ENCODE data around the gene OGG1. TPM values are rescaled to one million over a fixed set of nuclear protein-coding genes. Genes with fewer than 3 reads are reported as not detected.
A peak's percentile ranks its signal among the peaks of the same experiment; 100 is the strongest.

Gene OGG1
- total RNA-seq, 1 experiment from 2014 or later, result 21.7 TPM

DNA sequence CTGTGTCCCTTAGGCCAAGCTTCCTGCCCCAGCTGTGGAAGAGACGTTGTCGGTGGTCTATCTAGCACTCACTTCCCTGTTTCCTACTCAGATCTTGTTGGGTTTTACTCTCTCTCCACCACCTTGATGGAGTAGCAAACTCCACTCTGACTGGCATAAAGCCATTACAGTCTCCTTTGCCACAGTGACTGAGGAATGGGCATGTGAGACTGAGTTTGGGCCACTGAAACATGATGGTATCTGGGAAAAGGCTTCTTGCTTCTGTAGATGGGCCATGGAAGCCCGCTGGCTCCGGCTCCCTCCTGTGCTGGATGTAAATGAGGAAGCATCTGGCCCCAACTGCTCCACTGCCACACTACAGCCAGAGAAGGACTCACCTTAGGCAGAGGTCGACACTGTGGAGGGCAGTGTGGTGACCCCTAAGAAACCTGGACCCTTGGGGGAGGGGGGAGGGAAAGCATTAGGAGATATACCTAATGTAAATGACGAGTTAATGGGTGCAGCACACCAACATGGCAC is 29.4 kb downstream of the OGG1 start:
- DNase-seq (ENCODE audit: low read depth), result no peak
- in situ Hi-C loops (cut with HindIII; ENCODE audit: low pct_unique_long_range_greater_than_20kb, low sequenced_read_pairs), result no loop called here

DNA sequence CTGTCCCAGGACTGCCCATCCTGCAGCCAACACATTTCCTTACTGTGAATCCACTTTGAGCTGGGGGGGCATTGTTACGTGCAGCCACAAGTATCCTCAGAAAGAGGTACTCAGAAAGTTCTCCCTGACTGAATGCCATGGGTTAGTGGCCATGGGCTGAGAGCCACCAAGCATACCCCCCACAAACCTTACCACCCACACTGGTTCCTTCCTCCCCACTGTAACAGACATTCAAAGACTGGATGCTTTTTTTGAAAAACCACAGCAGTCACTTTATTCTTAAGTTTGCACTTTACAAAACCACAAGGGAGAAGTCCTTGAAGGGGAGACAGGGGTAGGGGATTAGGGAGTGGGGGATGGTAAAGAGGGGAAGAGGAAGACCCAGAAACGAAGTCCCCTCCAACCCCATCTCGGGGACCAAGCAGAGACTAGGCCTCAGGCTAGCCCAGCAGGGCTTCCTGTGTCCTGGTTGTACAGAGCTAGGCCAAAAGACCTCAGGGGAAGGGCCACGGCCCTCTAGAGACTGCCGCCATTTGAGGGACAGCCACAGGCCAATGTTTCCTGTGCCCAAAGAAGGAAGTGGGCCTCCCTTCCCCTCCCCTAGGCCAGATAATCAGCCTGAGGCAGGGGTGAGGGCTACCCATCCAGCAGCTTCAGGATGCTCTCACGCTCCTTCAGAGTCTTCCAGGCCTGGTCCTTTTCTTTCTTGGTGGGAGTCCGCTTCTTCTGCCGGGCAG is 30.1 kb downstream of the OGG1 start:
- in situ Hi-C loops (cut with HindIII; ENCODE audit: low pct_unique_long_range_greater_than_20kb, low sequenced_read_pairs), result no loop called here
- DNase-seq (ENCODE audit: low read depth), result no peak

DNA sequence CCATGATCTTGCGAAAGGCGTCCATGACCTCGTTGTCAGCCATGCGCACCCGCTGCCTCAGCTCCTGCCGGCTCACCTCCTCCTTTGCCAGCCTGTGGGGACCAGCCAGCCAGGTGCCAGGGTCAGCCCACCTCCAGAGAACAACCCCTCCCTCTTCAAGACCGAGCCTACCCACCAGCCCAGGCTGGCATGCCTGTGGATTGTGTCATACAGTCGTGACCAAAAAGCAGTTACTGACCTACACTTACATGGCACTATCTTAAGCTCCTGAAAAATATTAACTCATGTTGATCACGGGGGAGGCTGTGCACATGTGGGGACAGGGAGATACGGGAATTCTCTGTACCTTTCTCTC is 30.7 kb downstream of the OGG1 start:
- no peak for DNase-seq (ENCODE audit: low read depth)
- in situ Hi-C loops (cut with HindIII; ENCODE audit: low pct_unique_long_range_greater_than_20kb, low sequenced_read_pairs), result no loop called here

DNA sequence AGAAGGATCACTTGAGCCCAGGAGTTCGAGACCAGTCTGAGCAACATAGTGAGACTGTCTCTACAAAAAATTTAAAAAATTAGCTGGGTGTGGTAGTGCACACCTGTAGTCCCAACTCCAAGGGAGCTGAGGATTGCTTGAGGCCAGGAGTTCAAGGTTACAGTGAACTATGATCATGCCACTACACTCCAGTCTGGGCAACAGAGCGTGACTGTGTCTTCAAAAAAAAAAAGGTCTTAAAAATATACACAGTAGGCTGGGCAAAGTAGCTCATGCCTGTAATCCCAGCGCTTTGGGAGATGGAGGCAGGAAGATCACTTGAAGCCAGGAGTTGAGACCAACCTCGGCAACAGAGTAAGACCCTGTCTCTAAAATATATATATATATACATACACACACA is 31.2 kb downstream of the OGG1 start:
- DNase-seq (ENCODE audit: low read depth), result no peak
- in situ Hi-C loops (cut with HindIII; ENCODE audit: low pct_unique_long_range_greater_than_20kb, low sequenced_read_pairs), result no loop called here

DNA sequence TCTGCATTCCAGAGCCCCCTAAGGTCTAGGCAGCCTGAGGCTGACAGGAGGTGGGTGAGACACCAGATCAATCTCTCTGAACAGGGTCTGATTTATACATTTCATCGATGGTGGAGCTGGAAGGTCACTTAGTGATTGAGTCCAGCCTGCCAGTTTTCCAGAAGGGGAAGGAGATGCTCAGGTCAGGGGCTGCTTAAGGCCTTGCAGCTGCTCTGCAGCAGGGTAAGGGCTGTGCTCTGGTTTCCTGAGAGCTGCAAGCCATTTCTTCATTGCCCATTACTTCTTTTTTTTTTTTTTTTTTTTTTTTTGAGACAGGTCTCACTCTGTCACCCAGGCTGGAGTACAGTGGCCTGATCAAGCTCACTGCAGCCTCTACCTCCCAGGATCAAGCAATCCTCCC is 31.8 kb downstream of the OGG1 start:
- in situ Hi-C loops (cut with HindIII; ENCODE audit: low pct_unique_long_range_greater_than_20kb, low sequenced_read_pairs), result no loop called here
- no peak for DNase-seq (ENCODE audit: low read depth)

DNA sequence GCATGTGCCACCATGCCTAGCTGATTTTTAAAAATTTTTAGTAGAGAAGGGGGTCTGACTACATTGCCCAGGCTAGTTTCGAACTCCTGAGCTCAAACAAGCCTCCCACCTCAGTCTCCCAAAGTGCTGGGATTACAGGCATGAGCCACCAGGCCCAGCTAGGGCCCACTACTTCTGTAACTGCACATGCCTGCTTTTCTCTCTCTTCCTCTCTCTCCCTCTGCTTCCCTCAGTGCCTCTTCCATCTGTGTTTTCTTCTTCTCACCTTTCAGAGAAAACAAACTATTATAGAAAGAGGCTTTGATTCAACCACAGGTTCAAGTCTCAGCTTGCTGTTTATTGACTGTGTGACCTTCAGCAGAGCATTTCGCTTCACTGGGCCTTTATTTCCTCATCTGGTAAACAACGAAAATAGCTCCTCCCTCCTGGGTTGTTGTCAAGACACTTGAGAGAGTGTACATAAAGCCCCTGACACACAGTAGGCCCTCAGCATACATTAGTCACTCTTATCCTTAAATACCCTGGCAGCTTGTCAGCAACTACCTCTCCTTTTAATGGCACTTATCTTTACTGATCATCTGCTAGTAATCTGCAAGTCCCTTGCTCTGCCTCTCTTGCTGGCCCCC is 32.3 kb downstream of the OGG1 start:
- no peak for DNase-seq (ENCODE audit: low read depth)
- in situ Hi-C loops (cut with HindIII; ENCODE audit: low pct_unique_long_range_greater_than_20kb, low sequenced_read_pairs), result no loop called here

DNA sequence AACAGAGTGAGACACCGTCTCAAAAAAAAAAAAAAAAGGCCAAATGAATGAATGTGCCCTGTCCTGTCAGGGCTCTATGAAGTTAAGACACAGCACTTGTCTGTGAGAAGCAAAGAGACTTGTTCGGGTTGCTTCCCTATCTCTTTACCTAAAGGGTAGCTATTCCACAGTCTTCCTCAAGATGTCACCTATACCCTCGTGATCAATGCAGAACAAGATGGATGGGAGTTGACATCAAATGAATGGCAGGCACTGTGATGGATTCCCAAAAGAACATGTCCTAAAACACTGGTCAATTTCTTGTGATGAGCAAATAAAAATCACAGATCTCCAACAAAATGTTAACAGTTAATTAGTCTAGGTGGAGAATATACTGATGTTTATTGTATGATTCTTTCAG is 33.0 kb downstream of the OGG1 start:
- in situ Hi-C loops (cut with HindIII; ENCODE audit: low pct_unique_long_range_greater_than_20kb, low sequenced_read_pairs), result no loop called here
- DNase-seq (ENCODE audit: low read depth), result no peak

DNA sequence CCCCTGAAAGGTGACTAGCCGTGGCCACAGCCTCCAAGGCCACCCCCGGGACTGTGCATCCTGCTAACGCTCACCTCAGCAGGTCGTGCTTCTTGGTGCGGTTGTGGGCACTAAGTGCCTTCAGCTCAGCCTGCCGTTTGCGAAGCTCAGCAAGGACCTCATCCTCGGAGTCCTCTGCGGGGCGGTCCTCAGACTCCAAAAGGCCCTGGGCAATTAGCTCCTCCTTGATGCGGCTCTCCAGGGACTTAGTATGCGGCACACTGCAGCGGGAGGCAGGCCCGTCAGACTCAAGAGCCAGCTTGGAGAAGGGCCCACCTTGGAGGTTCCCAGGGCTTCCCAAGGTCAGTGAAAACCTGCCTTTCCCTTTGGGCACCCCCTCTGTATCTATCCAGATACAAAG is 34.2 kb downstream of the OGG1 start:
- in situ Hi-C loops (cut with HindIII; ENCODE audit: low pct_unique_long_range_greater_than_20kb, low sequenced_read_pairs), result no loop called here
- no peak for DNase-seq (ENCODE audit: low read depth)

DNA sequence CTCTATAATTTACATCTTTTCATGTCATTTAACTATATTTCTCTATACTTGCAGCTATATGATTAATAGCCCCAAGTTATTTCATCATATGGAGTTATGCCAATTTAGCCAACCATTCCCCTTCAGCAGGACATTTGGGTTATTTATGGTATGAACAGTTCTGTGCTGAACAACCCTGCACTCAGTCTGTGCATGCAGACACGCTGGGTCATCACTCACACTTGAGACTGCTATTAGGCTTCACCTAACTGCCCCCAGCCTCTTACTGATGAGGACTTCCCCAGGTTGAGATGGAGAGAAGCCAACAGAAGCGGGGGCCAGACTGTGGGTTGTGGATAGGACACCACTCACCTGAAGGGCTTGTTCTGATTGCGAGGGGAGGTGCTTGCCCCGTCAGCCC is 35.2 kb downstream of the OGG1 start:
- in situ Hi-C loops (cut with HindIII; ENCODE audit: low pct_unique_long_range_greater_than_20kb, low sequenced_read_pairs), result no loop called here
- DNase-seq (ENCODE audit: low read depth), result no peak

DNA sequence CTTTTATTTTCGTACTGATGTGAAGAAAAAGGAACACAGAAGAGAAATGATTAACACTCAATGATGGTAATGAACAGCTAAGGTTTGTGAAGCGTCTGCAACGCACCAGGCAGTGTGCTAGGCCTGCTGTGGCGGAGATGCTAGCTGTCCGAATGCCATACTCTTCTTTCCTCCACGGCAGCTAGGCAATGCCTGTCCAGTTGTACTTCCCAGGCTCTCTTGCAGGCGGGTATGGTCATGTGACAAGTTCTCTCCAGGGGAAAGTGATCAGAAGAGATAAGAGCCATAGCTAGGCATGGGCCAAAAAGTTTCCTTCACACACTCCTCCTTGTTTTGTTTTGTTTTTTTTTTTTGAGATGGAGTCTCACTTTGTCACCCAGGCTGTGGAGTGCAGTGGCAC is 35.9 kb downstream of the OGG1 start:
- DNase-seq (ENCODE audit: low read depth), result no peak
- in situ Hi-C loops (cut with HindIII; ENCODE audit: low pct_unique_long_range_greater_than_20kb, low sequenced_read_pairs), result no loop called here

DNA sequence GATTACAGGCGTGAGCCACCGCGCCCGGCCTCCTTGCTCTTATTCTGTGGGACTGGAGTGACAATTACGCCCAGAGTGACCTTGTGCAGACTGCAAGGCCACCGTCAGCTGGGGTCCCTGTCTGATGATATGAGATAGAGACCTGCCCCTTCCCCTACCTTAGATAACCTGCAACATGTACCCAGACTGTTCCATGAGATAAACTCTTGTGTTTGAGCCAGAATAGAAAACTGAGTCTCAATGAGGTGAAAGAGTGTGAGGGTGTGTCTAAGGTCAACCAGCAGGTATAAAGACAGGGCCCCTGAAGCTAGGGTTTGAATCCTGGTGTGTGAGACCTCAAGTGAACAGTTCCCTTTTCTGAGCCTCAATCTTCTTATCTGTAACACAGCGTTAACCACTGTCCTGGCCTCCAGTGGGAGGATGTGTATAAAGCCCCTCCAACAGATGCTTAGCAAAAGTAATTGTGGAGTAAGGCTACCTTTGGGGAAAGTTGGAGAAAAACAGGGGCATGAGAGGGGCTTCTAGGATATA is 36.5 kb downstream of the OGG1 start:
- in situ Hi-C loops (cut with HindIII; ENCODE audit: low pct_unique_long_range_greater_than_20kb, low sequenced_read_pairs), result no loop called here
- no peak for DNase-seq (ENCODE audit: low read depth)

DNA sequence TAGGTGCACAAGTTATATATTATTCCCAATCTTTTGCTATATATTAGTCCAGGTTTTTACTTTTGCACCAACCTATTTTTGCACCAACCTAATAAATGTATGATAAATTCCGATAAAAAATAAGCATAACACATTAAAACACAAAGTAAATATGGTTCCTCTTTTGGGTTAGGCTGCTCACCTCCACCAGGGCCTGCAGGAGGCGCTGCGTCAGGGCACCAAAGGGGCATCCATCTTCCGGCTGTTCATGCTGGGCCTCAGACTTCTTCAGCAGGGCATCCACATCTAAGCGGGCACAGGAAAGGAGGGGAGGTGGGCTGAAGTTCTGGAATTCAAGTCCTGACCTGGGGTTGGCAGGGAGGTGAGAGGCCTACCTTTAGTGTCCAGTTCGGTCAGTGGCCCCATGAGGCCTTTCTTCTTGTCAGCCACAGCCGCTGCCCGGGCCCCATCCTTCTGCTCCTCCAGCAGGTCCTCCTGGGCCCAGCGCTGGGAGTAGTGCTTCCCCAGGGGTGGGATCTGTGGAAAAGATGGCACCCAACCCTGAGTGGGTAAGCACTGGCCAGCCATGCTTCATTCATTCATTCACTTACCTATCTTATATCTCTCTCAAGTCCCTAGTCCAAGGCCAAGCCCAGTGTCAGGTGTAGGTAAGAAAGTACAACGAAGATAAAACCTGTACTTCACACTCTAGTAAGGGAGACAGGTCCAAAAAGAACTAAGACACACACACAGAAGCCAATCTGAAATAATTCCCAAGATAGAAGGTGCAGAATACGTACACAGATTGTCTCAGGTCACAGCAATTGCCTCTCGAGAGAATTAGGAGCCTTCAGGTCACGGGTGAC is 37.3 kb downstream of the OGG1 start:
- in situ Hi-C loops (cut with HindIII; ENCODE audit: low pct_unique_long_range_greater_than_20kb, low sequenced_read_pairs), result no loop called here
- DNase-seq (ENCODE audit: low read depth), result no peak

DNA sequence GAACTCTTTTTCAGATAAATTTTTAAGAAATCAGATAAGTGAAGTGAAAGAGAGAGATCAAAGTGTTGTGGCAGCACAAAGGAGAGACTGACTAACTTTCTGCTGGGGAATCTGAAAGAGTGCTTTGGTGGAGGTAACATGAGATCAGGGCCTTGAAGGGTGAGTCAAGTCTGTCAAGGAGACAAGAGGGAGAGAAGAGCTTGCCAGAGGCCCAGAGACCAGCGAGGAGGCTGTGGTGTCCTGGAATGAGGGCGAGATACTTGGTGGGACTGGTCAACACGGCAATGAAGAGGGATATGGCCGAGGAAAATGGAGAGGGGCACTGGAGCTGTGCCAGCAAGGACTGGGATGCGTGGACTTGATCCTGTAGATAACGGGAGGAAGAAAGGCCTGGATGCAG is 38.0 kb downstream of the OGG1 start:
- in situ Hi-C loops (cut with HindIII; ENCODE audit: low pct_unique_long_range_greater_than_20kb, low sequenced_read_pairs), result no loop called here
- no peak for DNase-seq (ENCODE audit: low read depth)

DNA sequence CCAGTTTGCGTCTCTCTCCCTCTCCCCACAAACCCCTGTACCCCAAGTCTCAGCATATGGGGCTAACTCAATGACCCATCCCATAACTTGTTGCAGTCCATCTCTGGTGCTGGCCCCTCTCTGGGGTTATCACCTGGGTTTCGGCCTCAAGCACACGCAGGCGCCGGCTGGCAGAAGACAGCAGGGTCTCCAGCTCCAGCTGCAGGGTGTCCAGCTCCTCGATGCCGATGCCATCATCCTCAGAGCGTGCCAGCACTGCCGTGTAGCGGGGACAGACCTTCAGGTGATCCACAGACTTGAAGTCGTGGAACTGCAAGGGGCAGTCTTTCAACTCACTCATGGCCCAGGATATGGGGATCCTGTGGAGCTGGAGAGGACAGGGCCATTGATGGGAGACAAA is 41.4 kb downstream of the OGG1 start:
- in situ Hi-C loops (cut with HindIII; ENCODE audit: low pct_unique_long_range_greater_than_20kb, low sequenced_read_pairs), result no loop called here
- no peak for DNase-seq (ENCODE audit: low read depth)

DNA sequence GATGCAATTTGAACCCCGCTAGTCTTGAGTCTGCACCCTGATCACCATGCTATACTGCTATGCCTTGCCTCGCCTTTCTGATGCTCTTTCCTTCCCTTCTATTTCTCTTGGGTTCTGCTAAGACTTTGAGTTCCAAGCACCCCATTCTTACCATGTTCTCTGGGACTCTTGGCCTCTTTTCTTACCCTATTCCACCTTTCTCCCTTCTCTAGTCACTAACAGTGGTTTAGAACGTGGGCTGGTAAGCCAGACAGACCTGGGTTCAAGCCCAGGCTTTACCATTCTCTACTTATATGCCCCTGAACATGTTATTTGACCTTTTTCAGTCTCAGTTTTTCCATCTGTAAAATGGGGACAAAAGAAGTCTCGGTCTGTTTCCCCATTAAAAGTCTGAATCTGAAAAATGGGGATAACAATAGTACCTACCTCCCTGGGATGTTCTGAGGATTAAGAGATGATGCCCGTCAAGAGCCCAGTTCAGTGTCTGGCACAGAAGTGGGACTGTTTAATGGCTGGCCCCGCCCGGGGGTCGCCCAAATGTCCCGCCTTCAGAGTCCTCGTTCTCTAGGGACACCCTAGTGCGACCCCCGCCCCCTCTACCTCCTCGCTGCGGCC is 42.1 kb downstream of the OGG1 start:
- in situ Hi-C loops (cut with HindIII; ENCODE audit: low pct_unique_long_range_greater_than_20kb, low sequenced_read_pairs), result no loop called here
- DNase-seq (ENCODE audit: low read depth), result no peak

DNA sequence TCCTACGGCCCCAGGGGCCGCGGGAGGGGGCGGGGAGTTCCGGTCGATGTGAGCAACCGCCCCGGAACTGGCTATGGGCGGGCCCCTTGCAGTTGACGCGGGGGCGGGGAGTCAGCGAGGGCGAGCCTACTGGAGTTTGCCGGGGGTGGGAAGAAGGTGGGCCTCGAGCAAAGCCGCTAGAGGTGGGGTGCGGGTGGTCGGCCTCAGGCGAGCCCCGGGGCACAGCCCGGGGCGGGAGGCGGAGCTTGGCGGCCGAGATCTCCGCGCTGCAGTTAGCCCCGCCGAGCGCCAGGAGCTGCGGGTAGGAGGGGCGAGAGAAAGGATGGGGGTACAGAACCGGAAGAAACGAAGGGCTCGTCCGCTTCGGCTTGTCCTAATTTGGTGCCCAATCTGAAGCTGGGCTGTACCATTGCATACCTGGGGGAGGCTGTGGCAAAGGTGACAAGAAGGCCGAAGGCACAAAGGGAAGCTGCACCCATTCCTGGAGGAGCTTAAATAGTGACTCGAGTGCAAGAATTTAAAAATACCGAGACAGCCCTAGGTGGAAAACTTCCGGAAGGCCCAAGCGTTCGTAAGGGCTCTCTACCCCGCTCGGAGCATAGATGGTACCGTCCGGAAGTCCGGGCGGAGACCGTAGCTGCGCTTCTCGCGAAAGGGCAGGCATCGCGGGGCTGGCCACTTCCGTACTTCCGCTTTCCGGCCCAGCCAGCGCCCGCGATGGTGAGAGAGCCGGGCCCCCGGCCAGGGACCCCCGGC is 42.8 kb downstream of the OGG1 start, which contains the start of the genes ARPC4 and TADA3:
Gene ARPC4, plus strand, starts transcription at position 678 of the 756 bp plus-strand sequence. Its CDS starts 40 bp downstream, at position 718.
Gene TADA3, minus strand, starts transcription at position 69 of the 756 bp plus-strand sequence. CDS start 1,007 bp downstream, outside the sequence.
- in situ Hi-C loops (cut with HindIII; ENCODE audit: low pct_unique_long_range_greater_than_20kb, low sequenced_read_pairs), result no loop called here
- DNase-seq (ENCODE audit: low read depth), result peak; percentile 93

DNA sequence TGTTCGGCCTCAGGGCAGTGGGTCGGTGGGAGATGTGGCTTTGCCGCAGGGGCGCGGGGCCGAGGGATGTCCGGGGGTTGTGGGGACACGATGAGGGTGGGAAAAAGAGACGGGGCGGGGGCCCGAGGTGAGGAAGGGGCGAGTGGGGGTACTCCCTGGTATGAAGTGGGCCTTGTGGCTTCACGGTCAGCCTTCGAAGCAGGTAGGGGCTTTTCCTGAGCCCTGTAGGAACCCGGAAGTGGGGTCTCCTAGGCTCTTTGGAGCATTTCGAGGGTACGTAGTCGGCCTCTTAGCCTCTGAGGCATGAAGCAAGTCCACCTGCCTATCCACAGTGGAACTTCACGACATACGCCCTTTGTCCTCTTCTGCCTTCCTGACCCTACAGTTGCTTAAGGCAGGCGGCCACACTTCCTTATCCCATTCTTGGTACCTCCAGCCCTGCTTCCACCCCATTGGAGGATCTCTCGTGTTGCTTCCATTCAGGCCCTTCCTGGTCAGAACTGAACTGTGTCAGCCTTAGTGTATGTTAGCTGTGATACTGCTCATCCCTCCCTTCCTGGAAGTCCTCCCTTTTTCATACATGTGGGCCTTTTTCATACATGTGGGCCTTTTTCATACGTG is 43.5 kb downstream of the OGG1 start:
- in situ Hi-C loops (cut with HindIII; ENCODE audit: low pct_unique_long_range_greater_than_20kb, low sequenced_read_pairs), result no loop called here
- peak; percentile 23 for DNase-seq (ENCODE audit: low read depth)

Data from Caki2 (cell line).